ENCODE results near the gene BHLHE40. TPM values are rescaled to one million over a fixed set of nuclear protein-coding genes. Genes with fewer than 3 reads are reported as not detected.

The BHLHE40 gene
- total and polyA plus RNA-seq, 2 of the 13 experiments (the other 11 are each of a cell fraction or from before 2014, with no cell fraction given): 1.8 to 51.0 TPM

- TF ChIP-seq HMGXB3 (CRISPR knock-in tag; IDR thresholded peaks at IDR 0.05; ENCODE audit: borderline replicate concordance) (peak; percentile 60; the same call in 1 of the 2 replicates), ESRRA (CRISPR knock-in tag; IDR thresholded peaks at IDR 0.05; ENCODE audit: low read depth) (peak; percentile 50; the same call in 1 of the 2 replicates), ZMAT3 (CRISPR knock-in tag; conservative IDR thresholded peaks at IDR 0.05) (peak; percentile 92), AKAP8 (CRISPR knock-in tag; IDR thresholded peaks at IDR 0.05) (peak; percentile 84; the same call in 1 of the 2 replicates), ZNF580 (CRISPR knock-in tag; IDR thresholded peaks at IDR 0.05; ENCODE audit: borderline replicate concordance, low read depth) (no peak; the same call in none of the 2 replicates), STAG1 (CRISPR knock-in tag; IDR thresholded peaks at IDR 0.05) (no peak), ZNF10 (CRISPR knock-in tag; IDR thresholded peaks at IDR 0.05; ENCODE audit: borderline replicate concordance, low read depth) (no peak), NFKBIZ (CRISPR knock-in tag; IDR thresholded peaks at IDR 0.05) (peak; percentile 92), RFX3 (CRISPR knock-in tag; IDR thresholded peaks at IDR 0.05) (no peak), ZNF737 (CRISPR knock-in tag; IDR thresholded peaks at IDR 0.05; ENCODE audit: borderline replicate concordance) (0 out of 2 replicates have a peak, but pooled peaks have one; percentile 41), TOE1 (CRISPR knock-in tag; IDR thresholded peaks at IDR 0.05) (no peak; the same call in 1 of the 2 replicates)
- TF ChIP-seq, protein P1, sequence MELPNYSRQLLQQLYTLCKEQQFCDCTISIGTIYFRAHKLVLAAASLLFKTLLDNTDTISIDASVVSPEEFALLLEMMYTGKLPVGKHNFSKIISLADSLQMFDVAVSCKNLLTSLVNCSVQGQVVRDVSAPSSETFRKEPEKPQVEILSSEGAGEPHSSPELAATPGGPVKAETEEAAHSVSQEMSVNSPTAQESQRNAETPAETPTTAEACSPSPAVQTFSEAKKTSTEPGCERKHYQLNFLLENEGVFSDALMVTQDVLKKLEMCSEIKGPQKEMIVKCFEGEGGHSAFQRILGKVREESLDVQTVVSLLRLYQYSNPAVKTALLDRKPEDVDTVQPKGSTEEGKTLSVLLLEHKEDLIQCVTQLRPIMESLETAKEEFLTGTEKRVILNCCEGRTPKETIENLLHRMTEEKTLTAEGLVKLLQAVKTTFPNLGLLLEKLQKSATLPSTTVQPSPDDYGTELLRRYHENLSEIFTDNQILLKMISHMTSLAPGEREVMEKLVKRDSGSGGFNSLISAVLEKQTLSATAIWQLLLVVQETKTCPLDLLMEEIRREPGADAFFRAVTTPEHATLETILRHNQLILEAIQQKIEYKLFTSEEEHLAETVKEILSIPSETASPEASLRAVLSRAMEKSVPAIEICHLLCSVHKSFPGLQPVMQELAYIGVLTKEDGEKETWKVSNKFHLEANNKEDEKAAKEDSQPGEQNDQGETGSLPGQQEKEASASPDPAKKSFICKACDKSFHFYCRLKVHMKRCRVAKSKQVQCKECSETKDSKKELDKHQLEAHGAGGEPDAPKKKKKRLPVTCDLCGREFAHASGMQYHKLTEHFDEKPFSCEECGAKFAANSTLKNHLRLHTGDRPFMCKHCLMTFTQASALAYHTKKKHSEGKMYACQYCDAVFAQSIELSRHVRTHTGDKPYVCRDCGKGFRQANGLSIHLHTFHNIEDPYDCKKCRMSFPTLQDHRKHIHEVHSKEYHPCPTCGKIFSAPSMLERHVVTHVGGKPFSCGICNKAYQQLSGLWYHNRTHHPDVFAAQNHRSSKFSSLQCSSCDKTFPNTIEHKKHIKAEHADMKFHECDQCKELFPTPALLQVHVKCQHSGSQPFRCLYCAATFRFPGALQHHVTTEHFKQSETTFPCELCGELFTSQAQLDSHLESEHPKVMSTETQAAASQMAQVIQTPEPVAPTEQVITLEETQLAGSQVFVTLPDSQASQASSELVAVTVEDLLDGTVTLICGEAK (IDR thresholded peaks at IDR 0.05): no peak
- TF ChIP-seq, protein P1 (CRISPR knock-in tag; IDR thresholded peaks at IDR 0.05): peak; percentile 42
- TF ChIP-seq, protein P2, sequence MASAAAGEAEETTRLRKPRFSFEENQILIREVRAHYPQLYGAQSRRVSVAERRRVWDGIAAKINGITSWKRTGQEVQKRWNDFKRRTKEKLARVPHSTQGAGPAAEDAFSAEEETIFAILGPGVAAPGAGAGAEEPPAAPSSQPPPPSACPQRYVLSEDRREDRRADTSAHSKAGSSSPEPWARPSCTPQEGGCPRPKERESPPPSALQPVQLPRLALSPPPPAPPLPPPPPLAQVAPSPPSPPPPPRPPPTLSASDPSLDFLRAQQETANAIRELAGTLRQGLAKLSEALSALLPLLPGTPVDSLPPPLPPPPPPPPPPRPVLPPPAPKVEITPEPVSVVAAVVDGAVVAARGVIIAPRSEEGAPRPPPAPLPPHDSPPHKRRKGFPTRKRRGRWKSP (CRISPR knock-in tag; IDR thresholded peaks at IDR 0.05): peak; percentile 83
These were observed 852 bp upstream of the BHLHE40 start (continued) for GRCh38 chr3:4978204-4978965.
